ENCODE data around the gene RFNG.

The RFNG gene

GRCh38 chr17:82051776-82052637 is at the start of gene RFNG, which contains the start of gene GPS1:
TSS of gene RFNG (minus strand) at chr17:82051811. CDS start at chr17:82051766, 45 bp downstream.
TSS of gene GPS1 (plus strand) at chr17:82051898. CDS start at chr17:82051932, 34 bp downstream.
- ATAC-seq: peak; percentile 91 to 93

DNA sequence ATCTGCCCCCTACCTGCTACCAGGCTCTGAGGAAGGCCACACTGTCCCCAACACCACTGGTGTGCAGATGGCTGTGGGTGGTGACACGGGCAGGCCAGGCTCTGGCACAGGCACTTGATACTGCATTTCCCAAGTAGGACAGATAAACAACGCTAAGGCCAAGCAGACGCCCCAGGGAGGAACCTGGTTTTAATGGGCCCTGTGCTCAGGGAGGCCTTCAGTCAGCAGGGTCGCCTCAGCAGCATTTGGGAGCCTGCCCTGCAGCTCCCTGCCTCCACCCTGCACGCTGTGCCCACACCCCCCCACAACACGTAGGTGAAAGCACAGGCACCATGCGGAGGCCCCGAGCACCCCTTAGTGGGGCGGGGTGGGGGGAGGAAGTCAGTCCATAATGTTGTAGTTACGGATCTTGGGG is 49.7 kb upstream of the RFNG start:
- no peak for ATAC-seq

DNA sequence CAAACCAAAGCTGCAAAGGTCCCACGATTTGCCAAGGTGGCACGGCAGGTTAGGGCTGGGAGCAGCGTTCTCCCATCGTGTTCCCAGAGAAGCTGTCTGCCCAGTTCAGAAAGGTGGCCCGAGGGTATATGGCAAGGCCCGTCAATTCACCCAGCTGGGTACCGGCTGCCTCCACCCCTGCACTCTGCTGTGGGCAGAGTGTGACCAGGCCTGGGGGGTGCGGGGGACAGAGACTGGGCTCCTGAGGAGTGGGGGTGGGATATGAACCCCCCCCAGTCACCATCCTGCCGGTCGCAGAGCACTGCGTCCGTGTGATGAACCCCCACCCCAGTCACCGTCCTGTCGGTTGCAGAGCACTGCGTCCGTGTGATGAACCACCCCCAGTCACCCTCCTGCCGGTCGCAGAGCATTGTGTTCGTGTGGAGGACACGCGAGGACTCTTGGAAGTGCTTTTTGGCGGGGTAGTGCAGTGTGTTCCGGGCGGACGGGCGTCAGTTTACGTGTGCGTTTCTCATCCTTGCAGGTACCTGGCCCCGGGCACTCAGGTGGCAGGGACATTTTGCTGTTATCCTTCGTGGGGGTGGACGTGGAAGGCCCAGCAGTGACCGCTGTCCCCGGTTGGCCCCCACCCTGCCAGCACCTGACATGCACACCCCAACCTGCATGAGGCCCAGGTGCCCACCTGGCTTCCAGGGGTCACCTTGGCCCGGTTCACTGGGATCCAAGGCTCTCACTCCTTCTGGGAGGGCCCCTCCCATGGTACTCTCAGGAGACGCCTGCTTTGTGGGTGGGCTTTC is 49.1 kb upstream of the RFNG start:
- ATAC-seq: no peak

DNA sequence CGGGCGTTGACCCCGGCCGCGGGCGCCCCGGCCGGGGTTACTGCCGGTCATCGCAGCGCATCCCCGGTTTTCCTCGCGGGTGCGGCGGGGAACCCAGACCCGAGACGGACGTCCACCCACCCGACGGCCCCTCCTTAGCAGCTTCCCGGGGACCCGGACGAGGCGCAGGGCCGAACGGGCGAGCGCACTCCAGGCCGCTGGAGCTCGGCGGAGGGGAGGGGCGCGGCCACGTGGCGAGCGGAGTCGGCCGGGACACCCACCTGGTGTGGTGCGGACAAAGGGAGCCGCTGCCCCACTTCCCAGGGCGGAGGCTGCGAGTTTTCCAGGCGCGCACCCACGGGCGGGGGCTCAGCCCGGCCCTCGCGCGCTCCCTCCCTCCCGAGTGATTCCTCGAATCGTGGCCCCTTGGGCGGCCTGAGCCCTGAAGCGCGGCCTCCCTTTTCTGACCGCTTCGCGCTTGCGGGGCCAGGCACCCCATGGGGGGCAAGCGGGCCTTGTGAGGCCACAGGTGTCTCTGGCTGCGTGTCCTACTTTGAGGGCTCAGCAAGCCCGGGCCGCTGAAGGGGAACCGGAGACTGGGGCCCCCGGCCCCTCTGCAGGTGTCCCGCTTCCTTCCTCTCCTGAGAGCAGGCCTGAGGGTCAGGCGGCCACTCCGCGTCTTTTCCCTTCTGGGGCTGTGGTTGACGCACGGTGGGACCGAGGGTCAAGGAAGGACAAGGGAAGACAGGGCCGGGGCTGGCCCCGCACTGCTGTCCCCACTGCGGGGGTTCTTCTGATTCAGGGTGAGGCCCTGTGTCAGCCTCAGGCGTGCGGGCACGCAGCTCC is 47.5 kb upstream of the RFNG start:
- ATAC-seq: peak in 1 of 2 donors; percentile 2

DNA sequence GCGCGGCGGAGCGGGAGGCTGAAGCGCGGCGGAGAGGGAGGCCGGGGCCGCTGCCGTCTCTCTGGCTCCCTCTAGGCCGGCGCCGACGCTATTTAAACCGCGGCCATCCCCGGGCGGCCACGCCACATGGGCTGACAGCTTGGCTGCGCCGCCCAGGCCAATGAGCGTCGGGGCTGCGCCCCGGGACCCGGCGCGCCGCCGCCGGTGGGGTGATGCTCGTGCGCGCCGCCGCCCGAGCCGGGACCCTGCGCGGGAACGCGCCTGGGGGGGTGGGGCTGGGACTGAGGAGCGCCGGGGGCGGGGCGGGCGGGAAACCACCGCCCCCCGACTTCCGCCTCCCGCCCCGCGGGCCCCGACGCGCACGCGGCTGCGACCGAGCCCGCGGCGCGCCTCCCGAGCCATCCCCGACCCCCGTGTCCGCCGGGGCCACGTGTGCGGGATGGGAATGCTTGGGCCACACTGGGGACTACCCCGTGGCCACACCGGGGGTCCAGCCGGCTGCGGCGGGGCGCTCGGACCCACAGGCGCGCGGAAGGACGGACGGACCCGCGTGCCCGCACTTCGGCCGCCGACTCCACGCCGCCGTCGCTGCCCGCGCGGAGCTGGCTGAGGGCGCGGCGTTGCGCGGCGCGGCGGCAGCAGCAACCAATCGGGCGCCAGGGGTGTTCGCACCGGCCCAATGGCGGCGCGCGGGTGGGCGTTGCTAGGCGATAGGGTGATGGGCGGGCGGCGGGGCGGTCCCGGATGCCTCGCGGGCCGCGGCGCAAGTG is 46.7 kb upstream of the RFNG start, which contains the start of gene FASN:
Gene FASN, minus strand, starts transcription at position 68 of the 770 bp plus-strand sequence. CDS start 1,791 bp downstream, outside the sequence.
- peak; percentile 86 for ATAC-seq

- no peak for ATAC-seq
Observed at GRCh38 chr17:82097919-82098168, 46.2 kb upstream of the RFNG start.

DNA sequence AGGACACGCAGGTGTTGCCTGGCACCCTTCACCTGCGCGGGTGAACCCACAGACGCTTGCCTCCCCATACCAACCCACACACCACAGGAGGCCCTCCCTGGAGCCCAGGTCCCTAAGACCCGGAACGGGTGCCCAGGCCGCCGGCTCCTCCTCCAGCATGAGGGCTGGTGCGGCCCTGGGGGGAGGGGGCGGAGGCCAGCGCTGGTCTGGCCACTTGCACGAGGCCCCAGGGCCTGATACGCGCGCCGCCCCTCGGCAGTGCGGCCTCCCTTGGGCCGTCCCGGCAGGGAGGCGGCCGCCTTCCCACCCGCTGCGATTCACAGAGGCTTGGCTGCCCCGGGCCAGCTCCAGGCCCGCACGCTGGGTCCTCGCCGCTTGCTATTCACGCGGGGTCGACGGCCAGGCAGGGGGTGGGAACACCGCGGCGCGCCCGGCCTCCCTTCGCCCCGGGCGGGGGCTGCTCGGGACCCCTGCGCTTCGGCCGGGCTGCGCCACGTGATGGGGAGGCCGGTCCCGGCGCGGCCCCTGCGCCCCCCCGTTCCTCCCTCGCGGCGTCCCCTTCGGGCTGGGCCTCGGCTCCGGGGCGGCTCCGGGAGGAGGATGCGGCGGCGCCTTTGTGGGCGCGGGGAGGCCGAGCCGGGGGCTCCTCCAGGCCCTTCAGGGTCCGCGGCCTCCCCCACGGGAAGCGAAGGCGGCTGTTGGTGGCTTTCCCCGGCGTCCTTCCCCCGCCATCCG is 45.7 kb upstream of the RFNG start:
- no peak for ATAC-seq

DNA sequence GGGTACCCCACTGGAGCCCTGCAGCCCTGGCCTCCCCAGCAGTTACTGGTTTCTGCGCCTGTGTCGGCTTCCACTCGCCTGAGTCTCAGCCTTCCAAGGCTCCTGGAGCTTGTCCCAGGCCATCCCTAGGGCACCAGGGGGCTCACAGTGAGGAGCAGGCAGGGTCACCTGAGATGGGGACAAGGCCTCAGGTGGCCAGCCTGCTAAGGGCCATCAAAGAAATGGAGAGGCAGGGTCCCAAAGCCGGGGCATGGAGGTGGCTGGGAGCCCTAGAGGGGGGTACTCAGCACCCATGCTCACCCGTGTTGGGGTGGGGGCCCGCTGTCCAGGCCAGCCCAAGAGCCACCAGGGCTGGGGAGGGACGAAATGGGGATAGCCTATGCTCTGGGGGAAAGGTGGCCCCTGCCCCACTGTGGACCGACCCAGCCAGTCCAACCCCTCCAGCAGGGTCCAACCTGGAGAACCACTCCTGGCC is 45.1 kb upstream of the RFNG start:
- no peak for ATAC-seq

- no peak for ATAC-seq
Observed at GRCh38 chr17:82095777-82096708, 44.4 kb upstream of the RFNG start.

- ATAC-seq: no peak
Observed at GRCh38 chr17:82094931-82095776, 43.5 kb upstream of the RFNG start.

DNA sequence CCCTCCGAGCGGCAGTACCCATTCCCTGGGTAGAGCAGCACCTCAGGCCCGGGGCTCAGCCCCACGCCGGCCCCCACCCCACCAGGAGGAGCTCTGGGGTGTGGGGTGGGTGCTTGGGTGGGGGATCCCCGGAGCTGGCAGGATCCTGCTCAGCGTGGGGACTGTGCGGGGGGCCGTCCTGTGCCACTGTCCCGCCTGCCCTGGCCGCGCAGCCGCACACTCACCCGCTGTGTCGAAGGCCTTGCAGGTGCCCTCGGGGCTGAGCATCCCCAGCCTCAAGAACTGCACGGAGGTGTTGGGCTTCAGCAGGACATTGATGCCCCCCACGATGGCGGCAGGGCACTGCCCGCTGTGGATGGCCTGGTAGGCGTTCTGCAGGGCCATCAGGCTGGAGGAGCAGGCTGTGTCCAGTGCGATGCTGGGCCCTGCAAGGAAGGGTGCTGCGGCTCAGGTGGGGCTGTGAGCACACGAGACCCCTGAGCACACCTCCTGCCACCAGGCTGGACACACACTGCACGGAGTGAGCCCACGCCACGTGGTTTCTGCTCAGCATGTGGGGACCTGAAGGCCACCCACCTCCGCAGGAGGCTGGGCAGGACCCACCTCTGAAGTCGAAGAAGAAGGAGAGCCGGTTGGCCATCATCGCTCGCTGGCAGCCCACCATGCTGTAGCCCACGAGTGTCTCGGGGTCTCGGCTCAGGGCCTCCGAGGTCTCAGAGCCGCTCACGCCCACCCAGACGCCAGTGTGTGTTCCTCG is 41.6 kb upstream of the RFNG start:
- ATAC-seq: no peak

GRCh38 chr17:82092628-82092994 is 41.0 kb upstream of the RFNG start:
- no peak for ATAC-seq

GRCh38 chr17:82092094-82092586 is 40.5 kb upstream of the RFNG start:
- no peak for ATAC-seq

DNA sequence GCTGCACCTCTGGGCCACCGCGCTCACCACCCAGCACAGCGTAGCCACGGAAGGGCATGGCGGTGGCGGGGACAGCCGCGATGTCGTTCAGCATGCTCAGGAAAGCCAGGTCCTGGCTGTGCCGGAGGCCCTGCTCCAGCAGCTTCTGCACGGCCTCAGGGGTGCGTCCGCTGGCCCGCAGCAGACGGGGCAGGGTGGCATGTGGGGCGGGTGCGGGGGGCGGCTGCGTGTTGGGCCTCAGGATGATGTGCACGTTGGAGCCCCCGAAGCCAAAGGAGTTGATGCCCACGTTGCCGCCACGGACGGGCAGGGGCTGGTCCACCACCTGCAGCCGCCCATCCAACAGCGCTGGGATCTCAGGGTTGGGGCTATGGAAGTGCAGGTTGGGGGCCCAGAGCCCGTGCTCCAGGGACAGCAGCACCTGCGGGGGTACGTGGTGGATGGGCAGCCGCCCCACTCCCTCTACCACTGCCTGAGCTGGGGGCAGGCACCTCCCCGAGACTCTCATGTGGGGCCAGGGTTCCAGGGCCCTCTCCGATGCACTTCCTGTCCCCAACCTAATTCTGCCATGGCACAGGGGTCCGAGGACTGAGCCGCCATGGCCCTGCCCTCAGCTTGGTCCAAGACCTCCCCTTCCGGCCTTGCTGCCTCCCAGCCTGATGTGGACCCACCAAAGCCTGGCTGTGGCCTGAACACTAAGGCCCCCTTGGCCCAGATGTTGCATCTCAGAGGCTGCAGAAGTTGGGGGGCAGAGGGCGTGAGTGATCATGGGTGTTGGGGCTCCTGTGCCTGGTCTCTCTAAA is 39.9 kb upstream of the RFNG start:
- no peak for ATAC-seq

- ATAC-seq: no peak
Observed at GRCh38 chr17:82090549-82091263, 39.1 kb upstream of the RFNG start.

GRCh38 chr17:82089723-82090548 is 38.3 kb upstream of the RFNG start:
- ATAC-seq: no peak
